GM23338 (cell line): ENCODE measurements around the gene AMZ1.

Experiments used
- CREB1 ChIP-seq: fragments of 250-450 bp; sonication (Bioruptor Pico); IDR thresholded peaks from 2 replicates; pipeline ENCODE4 v1.5.0; 2020; ENCODE audit warnings: low read depth, mild to moderate bottlenecking, moderate library complexity
- CTCF ChIP-seq, 2 experiments: fragments of 200-600 bp in 1 of 2; sonication (generic) in 1 of 2; conservative IDR thresholded peaks; 2 replicates each; pipeline versions ENCODE4 v1.5.1 to v1.6.1; 2016 to 2017; ENCODE audit warnings: antibody characterized with exemption in 2 of 2, low read depth in 2 of 2, mild to moderate bottlenecking in 2 of 2, moderate library complexity in 1 of 2
- EZH2 ChIP-seq: fragments of 200-600 bp; sonication (generic); IDR thresholded peaks from one replicate; pipeline ENCODE4 v1.8.0; 2017; ENCODE audit warnings: antibody characterized with exemption, mild to moderate bottlenecking, low read depth; ENCODE audit not compliant: unreplicated experiment
- EZH2phosphoT487 ChIP-seq: fragments of 200-600 bp; sonication (generic); IDR thresholded peaks from one replicate; pipeline ENCODE4 v1.8.1; 2018; ENCODE audit warnings: antibody characterized with exemption; ENCODE audit not compliant: unreplicated experiment
- POLR2AphosphoS5 ChIP-seq: IDR thresholded peaks from 2 replicates; pipeline ENCODE4 v1.6.1; 2016; ENCODE audit warnings: antibody characterized with exemption, low read depth
- REST ChIP-seq: IDR thresholded peaks from one replicate; pipeline ENCODE4 v1.6.1; 2018; ENCODE audit warnings: antibody characterized with exemption; ENCODE audit not compliant: unreplicated experiment
- ZNF114 ChIP-seq: fragments of 250-450 bp; sonication (Bioruptor Pico); IDR thresholded peaks from 2 replicates; pipeline ENCODE4 v1.5.0; 2020; ENCODE audit warnings: mild to moderate bottlenecking, moderate library complexity

GRCh38 chr7:2688409-2689342 lies 674 bp downstream of the AMZ1 start:
- TF ChIP-seq CTCF (conservative IDR thresholded peaks at IDR 0.05; ENCODE audit: low read depth in 2 of 2) (no peak), ZNF114 (CRISPR knock-in tag) (no peak), EZH2phosphoT487 (no peak), EZH2 (peak; percentile 28), CREB1 (CRISPR knock-in tag) (no peak), POLR2AphosphoS5 (no peak), REST (no peak)
